Sigmoid colon (tissue), 7 donors: ENCODE data around the gene UBIAD1. TPM values are rescaled to one million over a fixed set of nuclear protein-coding genes. Genes with fewer than 3 reads are reported as not detected.
A peak's percentile ranks its signal among the peaks of the same experiment; 100 is the strongest.

Experiments used
- DNase-seq: peaks from one replicate; pipeline ENCODE4 v3.0.0-alpha.2; 2019
- H3K27ac ChIP-seq, 4 donors: fragments of 200-600 bp; sonication (generic); one replicate each; pipeline ENCODE4 v1.5.1; 2016 to 2019; ENCODE audit warnings: mild to moderate bottlenecking in 1 of 4
- H3K27me3 ChIP-seq, 3 donors: fragments of 200-600 bp; sonication (generic); one replicate each; pipeline ENCODE4 v1.5.1; 2019; ENCODE audit warnings: mild to moderate bottlenecking in 1 of 3
- H3K36me3 ChIP-seq, 4 donors: fragments of 200-600 bp; sonication (generic); one replicate each; pipeline ENCODE4 v1.5.1; 2016 to 2019
- H3K4me1 ChIP-seq, 4 donors: fragments of 200-600 bp; sonication (generic); one replicate each; pipeline ENCODE4 v1.5.1; 2017 to 2019
- H3K4me3 ChIP-seq, 4 donors: fragments of 200-600 bp; sonication (generic); one replicate each; pipeline ENCODE4 v1.5.1; 2017 to 2019; ENCODE audit warnings: mild to moderate bottlenecking in 2 of 4, moderate library complexity in 1 of 4
- H3K9me3 ChIP-seq, 4 donors: fragments of 200-600 bp in 3 of 4; sonication (generic) in 3 of 4; one replicate each; pipeline versions ENCODE4 v1.5.1 to v1.6.1; 2013 to 2019
- CTCF ChIP-seq, 4 experiments: fragments of 450-650 bp in 3 of 4; fragments of 200-600 bp in 1 of 4; IDR thresholded peaks; one replicate each; pipeline ENCODE4 v1.5.1; 2016 to 2019; ENCODE audit warnings: antibody characterized with exemption in 4 of 4, mild to moderate bottlenecking in 3 of 4, moderate library complexity in 2 of 4
- EP300 ChIP-seq, 4 donors: sonication (generic); formaldehyde crosslinking; IDR thresholded peaks; one replicate each; pipeline ENCODE4 v1.6.1; 2017; ENCODE audit warnings: antibody characterized with exemption in 4 of 4
- POLR2A ChIP-seq, 2 donors: fragments of 450-650 bp; IDR thresholded peaks; one replicate each; pipeline ENCODE4 v1.6.1; 2016; ENCODE audit warnings: antibody characterized with exemption in 2 of 2, mild to moderate bottlenecking in 2 of 2, moderate library complexity in 2 of 2
- POLR2AphosphoS5 ChIP-seq, 4 donors: sonication (generic); formaldehyde crosslinking; IDR thresholded peaks; one replicate each; pipeline ENCODE4 v1.6.1; 2017; ENCODE audit warnings: antibody characterized with exemption in 4 of 4
- WGBS, 2 donors: extraction: QIAGEN DNeasy Blood & Tissue Kit; methylation state at CpG; one replicate each; pipeline ENCODE4 v1.1.7; 2013; 5-methylcytosine and 5-hydroxymethylcytosine counted together
- intact Hi-C: fragments of 100-400 bp; cut with DNase I; formaldehyde crosslinking; loops from one replicate; pipeline ENCODE4 v1.15.1; 2023
- polyA plus RNA-seq, 3 donors: library from polyadenylated mRNA; stranded (reverse); fragments of 200-250 nt; gene quantifications; one replicate each; pipeline ENCODE4 v1.2.3, GENCODE V29; 2013
- total RNA-seq, 4 donors: library from RNA; depleted of rRNA; stranded (reverse); fragments of >200 nt; gene quantifications; one replicate each; pipeline ENCODE4 v1.1.0, GENCODE V29; 2016
- donor health status: healthy with polysubstance abuse.
- donor health status: Bipolar disorder and iron deficiency.
- donor health status: healthy.

UBIAD1 gene
- total and polyA plus RNA-seq, 7 donors: 3.6 to 13.6 (median 9.5) TPM

- TF ChIP-seq POLR2AphosphoS5 (IDR thresholded peaks at IDR 0.05) (no peak), EP300 (IDR thresholded peaks at IDR 0.05) (no peak), POLR2A (IDR thresholded peaks at IDR 0.05) (no peak), CTCF (IDR thresholded peaks at IDR 0.05) (no peak)
- Histone ChIP-seq H3K36me3 (peaks cover 21 to 100% (median 52%) of the 10 kb centered on the region in 4 donors), H3K27ac (peak overlapping the region in 2 of 4 donors; percentile 32 to 44)
These were observed 35.6 kb upstream of the UBIAD1 start for GRCh38 chr1:11237356-11237755.

DNA sequence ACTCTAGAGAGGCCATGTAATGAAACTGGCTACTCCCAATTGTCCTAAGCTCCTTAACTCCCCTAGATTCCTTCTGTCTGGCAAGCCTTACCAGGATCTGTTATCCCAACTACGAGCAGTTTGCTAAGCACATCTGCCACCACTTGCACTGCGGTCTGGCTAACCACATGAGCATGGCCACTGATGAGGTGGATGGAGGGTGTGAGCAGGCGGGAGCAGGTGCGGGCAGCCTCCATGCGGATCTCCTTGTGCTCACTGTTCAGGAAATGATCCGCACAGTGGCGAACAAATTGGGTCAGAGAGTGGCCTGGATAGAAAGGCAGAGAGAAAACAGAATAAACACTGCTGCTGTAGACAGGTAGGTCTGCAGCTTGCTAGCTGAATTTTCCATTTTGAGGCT, 34.7 kb upstream of the UBIAD1 start:
- H3K36me3 ChIP-seq: peaks cover 16 to 100% (median 50%) of the 10 kb centered on the region in 4 donors

More at GRCh38 chr1:11237356-11237755, 35.6 kb upstream of the UBIAD1 start:
- Histone ChIP-seq H3K9me3 (no peaks in the 10 kb centered on the region), H3K27me3 (no peaks in the 10 kb centered on the region), H3K4me1 (peaks cover 0 to 7% (median 6%) of the 10 kb centered on the region in 4 donors), H3K4me3 (no peak overlapping the region)
- WGBS, 2 donors: 78 to 95% methylated on average over 6 of the region's 6 CpGs
- intact Hi-C loops: no loop called here
- no peak for DNase-seq

DNA sequence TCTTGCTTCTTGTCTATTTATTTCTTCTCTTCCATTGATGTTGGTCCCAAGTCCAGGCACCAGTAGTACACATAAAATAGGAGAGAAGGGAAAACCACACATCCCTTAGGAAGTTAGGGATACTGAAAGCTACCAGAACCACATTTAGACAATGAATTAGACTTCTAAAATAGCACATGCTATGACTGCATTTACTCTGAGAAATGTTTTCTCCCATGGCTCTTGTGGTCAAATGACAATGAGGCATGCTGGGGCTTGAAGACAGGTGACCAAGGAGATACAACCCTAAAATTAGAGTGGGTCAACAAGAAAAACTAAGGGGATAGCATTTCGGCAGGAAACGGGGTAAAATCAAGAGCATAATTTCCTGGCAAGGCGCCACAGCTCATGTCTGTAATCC, 27.8 kb upstream of the UBIAD1 start:
- no peak for DNase-seq
- Histone ChIP-seq H3K4me1 (no peaks in the 10 kb centered on the region), H3K4me3 (no peak overlapping the region), H3K27ac (no peak overlapping the region), H3K36me3 (peaks cover 20 to 76% (median 39%) of the 10 kb centered on the region in 4 donors), H3K27me3 (no peaks in the 10 kb centered on the region), H3K9me3 (no peaks in the 10 kb centered on the region)
- intact Hi-C loops: no loop called here
- WGBS, 2 donors: 86 to 88% methylated on average over 3 of the region's 3 CpGs
- TF ChIP-seq POLR2A (IDR thresholded peaks at IDR 0.05) (no peak), CTCF (IDR thresholded peaks at IDR 0.05) (no peak), EP300 (IDR thresholded peaks at IDR 0.05) (no peak), POLR2AphosphoS5 (IDR thresholded peaks at IDR 0.05) (no peak)

More for the DNA sequence above, 34.7 kb upstream of the UBIAD1 start:
- H3K4me1 ChIP-seq: peaks cover 0 to 7% (median 6%) of the 10 kb centered on the region in 4 donors
- intact Hi-C loops: no loop called here
- H3K27me3 ChIP-seq: no peaks in the 10 kb centered on the region
- no peak for DNase-seq
- no peak overlapping the region for H3K4me3 ChIP-seq
- no peak overlapping the region for H3K27ac ChIP-seq
- no peaks in the 10 kb centered on the region for H3K9me3 ChIP-seq
- WGBS, 2 donors: 97% methylated on average over 7 of the region's 7 CpGs
- TF ChIP-seq EP300 (IDR thresholded peaks at IDR 0.05): no peak
- TF ChIP-seq CTCF (IDR thresholded peaks at IDR 0.05): no peak
- TF ChIP-seq POLR2AphosphoS5 (IDR thresholded peaks at IDR 0.05): no peak
- TF ChIP-seq POLR2A (IDR thresholded peaks at IDR 0.05): no peak

GRCh38 chr1:11245904-11246719, 26.9 kb upstream of the UBIAD1 start:
- Histone ChIP-seq H3K27ac (no peak overlapping the region), H3K36me3 (peaks cover 20 to 76% (median 34%) of the 10 kb centered on the region in 4 donors), H3K4me3 (no peak overlapping the region), H3K27me3 (no peaks in the 10 kb centered on the region), H3K9me3 (no peaks in the 10 kb centered on the region), H3K4me1 (no peaks in the 10 kb centered on the region)
- TF ChIP-seq EP300 (IDR thresholded peaks at IDR 0.05) (no peak), POLR2A (IDR thresholded peaks at IDR 0.05) (no peak), POLR2AphosphoS5 (IDR thresholded peaks at IDR 0.05) (no peak), CTCF (IDR thresholded peaks at IDR 0.05) (no peak)
- intact Hi-C loops: no loop called here
- 87 to 92% methylated on average over 7 of the region's 7 CpGs for WGBS, 2 donors
- DNase-seq: no peak
